Activated B cell treated with CpG ODN at 0.5 μM for 24 hours (primary cell): ENCODE results near the gene ADAM11. TPM values are rescaled to one million over a fixed set of nuclear protein-coding genes. Genes with fewer than 3 reads are reported as not detected.

Experiments used
- ATAC-seq: fragments of 200-7000 bp; cut with Tn5 transposase; one replicate; pipeline ENCODE4 v1.10.0; 2021; ENCODE audit warnings: low read depth, mild to moderate bottlenecking, moderate library complexity
- CTCF ChIA-PET: fragments of 350-600 bp; sonication (Branson Sonifier 250); formaldehyde crosslinking; loops from one replicate; lab custom pipeline; 2021; ENCODE audit warnings: antibody characterized with exemption; lab: Charles Lee
- POLR2A ChIA-PET: fragments of 350-600 bp; sonication (Branson Sonifier 250); formaldehyde crosslinking; loops from one replicate; lab custom pipeline; 2021; ENCODE audit warnings: antibody characterized with exemption; lab: Charles Lee
- DNase-seq: peaks from one replicate; pipeline ENCODE4 v3.0.0; 2022
- H3K27ac Mint-ChIP-seq: one replicate; pipeline ENCODE4 v1.8.0; 2020; ENCODE audit warnings: mixed read lengths
- H3K27me3 Mint-ChIP-seq: one replicate; pipeline ENCODE4 v1.8.0; 2021; ENCODE audit warnings: mixed read lengths
- H3K36me3 Mint-ChIP-seq: one replicate; pipeline ENCODE4 v1.8.0; 2021; ENCODE audit warnings: low read depth, mixed read lengths
- H3K4me1 Mint-ChIP-seq: one replicate; pipeline ENCODE4 v1.8.0; 2021; ENCODE audit warnings: mixed read lengths
- H3K4me3 Mint-ChIP-seq: one replicate; pipeline ENCODE4 v1.8.0; 2020; ENCODE audit warnings: mild to moderate bottlenecking, mixed read lengths
- H3K9me3 Mint-ChIP-seq: one replicate; pipeline ENCODE4 v1.8.0; 2020; ENCODE audit warnings: mixed read lengths
- CTCF ChIP-seq: fragments of 200-600 bp; IDR thresholded peaks from one replicate; pipeline ENCODE4 v1.8.0; 2022; ENCODE audit warnings: antibody characterized with exemption, mild to moderate bottlenecking
- intact Hi-C: fragments of 100-400 bp; cut with micrococcal nuclease; formaldehyde crosslinking; loops from one replicate; pipeline ENCODE4 v1.15.1; 2024
- total RNA-seq: library from RNA; stranded (reverse); gene quantifications from 2 replicates; pipeline ENCODE4 v1.2.3, GENCODE V29; 2022

Gene ADAM11
- total RNA-seq, 1 donor from 2014 or later, result 0.09 TPM

DNA sequence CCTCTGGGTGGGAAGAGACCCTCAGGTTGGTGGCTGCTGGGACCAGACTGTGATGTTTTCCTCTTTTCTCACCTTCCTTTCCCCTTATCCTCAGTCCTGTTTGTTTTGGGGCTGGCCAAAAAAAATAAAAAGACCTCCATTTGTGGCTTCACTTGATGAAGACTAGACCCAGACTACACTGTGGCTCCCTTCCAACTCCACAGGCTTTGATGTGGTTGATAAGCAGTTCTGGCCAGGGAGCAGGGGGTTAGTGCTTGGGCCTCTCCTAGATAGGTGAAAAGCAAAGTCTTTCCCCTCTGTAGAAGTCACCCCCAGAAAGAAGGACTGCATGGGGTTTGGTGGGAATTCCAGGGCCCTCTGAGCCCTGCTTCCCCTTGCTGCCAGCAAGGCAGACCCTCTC is 11.2 kb upstream of the ADAM11 start:
- intact Hi-C loops, result no loop called here
- ChIA-PET POLR2A (no interaction called here), CTCF (no interaction called here)
- H3K27ac Mint-ChIP-seq, result no peak overlapping the region
- no peak for TF ChIP-seq CTCF
- no peaks in the 10 kb centered on the region for H3K4me1 Mint-ChIP-seq
- H3K9me3 Mint-ChIP-seq, result no peaks in the 10 kb centered on the region
- no peak for DNase-seq
- H3K36me3 Mint-ChIP-seq, result peaks cover 26% of the 10 kb centered on the region
- no peak overlapping the region for H3K4me3 Mint-ChIP-seq
- ATAC-seq, result no peak
- no peaks in the 10 kb centered on the region for H3K27me3 Mint-ChIP-seq

- POLR2A ChIA-PET, result no interaction called here
- Mint-ChIP-seq H3K4me1 (no peaks in the 10 kb centered on the region), H3K9me3 (no peaks in the 10 kb centered on the region), H3K27me3 (peaks cover 3% of the 10 kb centered on the region), H3K27ac (no peak overlapping the region), H3K36me3 (peaks cover 26% of the 10 kb centered on the region), H3K4me3 (no peak overlapping the region)
- ATAC-seq (no peak), DNase-seq (no peak)
- CTCF ChIA-PET, result no interaction called here
- TF ChIP-seq CTCF, result no peak
- intact Hi-C loops, result no loop called here
Observed at GRCh38 chr17:44749076-44749979, 9.5 kb upstream of the ADAM11 start.

- ATAC-seq (no peak), DNase-seq (no peak)
- Mint-ChIP-seq H3K9me3 (no peaks in the 10 kb centered on the region), H3K4me1 (no peaks in the 10 kb centered on the region), H3K4me3 (no peak overlapping the region), H3K27me3 (peaks cover 3% of the 10 kb centered on the region), H3K27ac (no peak overlapping the region), H3K36me3 (peaks cover 26% of the 10 kb centered on the region)
- no peak for TF ChIP-seq CTCF
- CTCF ChIA-PET, result no interaction called here
- POLR2A ChIA-PET, result no interaction called here
- intact Hi-C loops, result no loop called here
Observed at GRCh38 chr17:44749980-44750318, 8.8 kb upstream of the ADAM11 start.

GRCh38 chr17:44751331-44751730 is 7.5 kb upstream of the ADAM11 start:
- ChIA-PET POLR2A (no interaction called here), CTCF (no interaction called here)
- H3K4me3 Mint-ChIP-seq, result no peak overlapping the region
- intact Hi-C loops, result no loop called here
- no peaks in the 10 kb centered on the region for H3K4me1 Mint-ChIP-seq
- peaks cover 3% of the 10 kb centered on the region for H3K27me3 Mint-ChIP-seq
- no peaks in the 10 kb centered on the region for H3K9me3 Mint-ChIP-seq
- H3K36me3 Mint-ChIP-seq, result peaks cover 26% of the 10 kb centered on the region
- no peak for TF ChIP-seq CTCF
- H3K27ac Mint-ChIP-seq, result no peak overlapping the region
- DNase-seq, result no peak
- ATAC-seq, result no peak

DNA sequence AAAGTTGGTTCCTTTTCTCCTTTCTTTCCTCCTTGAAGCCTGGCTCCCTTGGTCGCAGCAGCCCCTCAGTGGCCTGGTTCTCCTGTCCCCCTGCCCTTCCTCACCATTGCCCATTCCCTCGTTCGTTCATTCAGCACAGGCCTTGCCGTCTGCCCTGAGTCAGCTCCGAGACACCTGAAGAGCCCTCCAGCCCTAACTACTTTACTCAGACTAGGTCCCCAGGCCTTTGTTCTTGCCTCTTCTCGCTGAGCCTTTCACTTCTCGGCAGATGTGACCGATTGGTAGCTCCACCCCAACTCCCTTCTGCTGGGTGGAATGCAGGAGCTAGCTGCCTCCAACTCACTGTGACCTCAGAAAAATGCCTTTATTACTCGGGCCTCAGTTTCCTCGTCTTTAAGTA is 7.0 kb upstream of the ADAM11 start:
- Mint-ChIP-seq H3K4me3 (no peak overlapping the region), H3K4me1 (no peaks in the 10 kb centered on the region), H3K27ac (no peak overlapping the region), H3K36me3 (peaks cover 26% of the 10 kb centered on the region), H3K27me3 (peaks cover 3% of the 10 kb centered on the region), H3K9me3 (no peaks in the 10 kb centered on the region)
- TF ChIP-seq CTCF, result no peak
- ATAC-seq (no peak), DNase-seq (no peak)
- POLR2A ChIA-PET, result no interaction called here
- CTCF ChIA-PET, result no interaction called here
- intact Hi-C loops, result no loop called here
